ENCODE results near the gene TRIP4. TPM values are rescaled to one million over a fixed set of nuclear protein-coding genes. Genes with fewer than 3 reads are reported as not detected.

TRIP4 gene
- total and polyA plus RNA-seq, 2 donors (not counting 1 experiment from before 2014, with no cell fraction given): 13.9 to 30.2 TPM

GRCh38 chr15:64460724-64461720, 73.4 kb downstream of the TRIP4 start:
- peak overlapping the region; percentile 39 for H2AFZ ChIP-seq (ENCODE audit: low read length)
- peak overlapping the region; percentile 77 for H3K4me2 ChIP-seq (ENCODE audit: extremely low read depth, insufficient read depth, low read length)
- H3K79me2 ChIP-seq (ENCODE audit: control insufficient read depth, insufficient read depth, low read length): peaks cover 43% of the 10 kb centered on the region
- H3K27ac ChIP-seq (ENCODE audit: insufficient read depth, low read length): peak overlapping the region; percentile 56
- H3K9me3 ChIP-seq (ENCODE audit: control insufficient read depth, insufficient read depth, low read depth, low read length): no peaks in the 10 kb centered on the region
- no peaks in the 10 kb centered on the region for H3K27me3 ChIP-seq (ENCODE audit: control insufficient read depth, insufficient read depth, low read length)
- no peak for TF ChIP-seq EZH2 (IDR thresholded peaks at IDR 0.05; ENCODE audit: low read length, missing control alignments)
- TF ChIP-seq, protein P1, sequence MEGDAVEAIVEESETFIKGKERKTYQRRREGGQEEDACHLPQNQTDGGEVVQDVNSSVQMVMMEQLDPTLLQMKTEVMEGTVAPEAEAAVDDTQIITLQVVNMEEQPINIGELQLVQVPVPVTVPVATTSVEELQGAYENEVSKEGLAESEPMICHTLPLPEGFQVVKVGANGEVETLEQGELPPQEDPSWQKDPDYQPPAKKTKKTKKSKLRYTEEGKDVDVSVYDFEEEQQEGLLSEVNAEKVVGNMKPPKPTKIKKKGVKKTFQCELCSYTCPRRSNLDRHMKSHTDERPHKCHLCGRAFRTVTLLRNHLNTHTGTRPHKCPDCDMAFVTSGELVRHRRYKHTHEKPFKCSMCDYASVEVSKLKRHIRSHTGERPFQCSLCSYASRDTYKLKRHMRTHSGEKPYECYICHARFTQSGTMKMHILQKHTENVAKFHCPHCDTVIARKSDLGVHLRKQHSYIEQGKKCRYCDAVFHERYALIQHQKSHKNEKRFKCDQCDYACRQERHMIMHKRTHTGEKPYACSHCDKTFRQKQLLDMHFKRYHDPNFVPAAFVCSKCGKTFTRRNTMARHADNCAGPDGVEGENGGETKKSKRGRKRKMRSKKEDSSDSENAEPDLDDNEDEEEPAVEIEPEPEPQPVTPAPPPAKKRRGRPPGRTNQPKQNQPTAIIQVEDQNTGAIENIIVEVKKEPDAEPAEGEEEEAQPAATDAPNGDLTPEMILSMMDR (conservative IDR thresholded peaks at IDR 0.05 in 1 of 2, IDR thresholded peaks at IDR 0.05 in 1 of 2; ENCODE audit: low read depth in 1 of 2, low read length in 2 of 2): peak in 1 of 2 donors; percentile 16
- DNase-seq (ENCODE audit: low read depth in 2 of 2): peak; percentile 79 to 85
- no peaks in the 10 kb centered on the region for H3K36me3 ChIP-seq (ENCODE audit: control insufficient read depth, insufficient read depth, low read length)
- H3K9ac ChIP-seq (ENCODE audit: insufficient read depth, low read length): peak overlapping the region; percentile 59
- no peaks in the 10 kb centered on the region for H4K20me1 ChIP-seq (ENCODE audit: control insufficient read depth, extremely low read depth, insufficient read depth, low read length)
- H3K4me1 ChIP-seq (ENCODE audit: control insufficient read depth, extremely low read depth, insufficient read depth, low read length): peaks cover 2% of the 10 kb centered on the region
- peak overlapping the region; percentile 34 to 77 (median 70) for H3K4me3 ChIP-seq (replicated peaks in 1 of 4; ENCODE audit: control extremely low read depth in 1 of 4, insufficient read depth in 1 of 4, low read depth in 3 of 4, low read length in 4 of 4)

DNA sequence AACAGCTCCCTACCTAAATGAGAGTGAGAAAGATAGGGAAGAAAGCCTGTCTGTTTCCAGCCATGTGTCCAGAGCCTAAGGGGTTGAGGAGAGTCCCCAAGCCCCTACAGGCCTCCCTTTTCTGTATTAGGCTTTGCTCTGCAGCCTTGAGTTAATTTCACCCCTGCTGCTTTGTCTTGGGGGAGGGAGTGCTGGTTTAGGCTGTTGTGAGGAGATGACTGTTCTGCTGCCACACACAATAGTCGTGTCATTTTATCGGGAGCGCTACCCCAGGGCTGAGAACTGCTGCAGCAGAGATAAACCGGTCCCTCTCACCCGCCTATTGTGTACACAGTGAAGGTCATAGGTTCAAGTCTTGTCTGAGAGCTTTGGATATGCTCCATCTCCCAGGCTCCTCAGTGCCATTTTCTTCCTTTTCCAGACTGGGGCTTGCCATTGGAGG, 74.1 kb downstream of the TRIP4 start:
- Histone ChIP-seq H3K4me3 (replicated peaks in 1 of 4; ENCODE audit: control extremely low read depth in 1 of 4, insufficient read depth in 1 of 4, low read depth in 3 of 4, low read length in 4 of 4) (peak overlapping the region; percentile 34 to 77 (median 70)), H3K4me2 (ENCODE audit: extremely low read depth, insufficient read depth, low read length) (peak overlapping the region; percentile 77), H3K9ac (ENCODE audit: insufficient read depth, low read length) (no peak overlapping the region), H3K36me3 (ENCODE audit: control insufficient read depth, insufficient read depth, low read length) (no peaks in the 10 kb centered on the region), H3K27me3 (ENCODE audit: control insufficient read depth, insufficient read depth, low read length) (no peaks in the 10 kb centered on the region), H3K9me3 (ENCODE audit: control insufficient read depth, insufficient read depth, low read depth, low read length) (no peaks in the 10 kb centered on the region), H3K4me1 (ENCODE audit: control insufficient read depth, extremely low read depth, insufficient read depth, low read length) (peaks cover 2% of the 10 kb centered on the region), H4K20me1 (ENCODE audit: control insufficient read depth, extremely low read depth, insufficient read depth, low read length) (no peaks in the 10 kb centered on the region), H2AFZ (ENCODE audit: low read length) (no peak overlapping the region), H3K27ac (ENCODE audit: insufficient read depth, low read length) (peak overlapping the region; percentile 56), H3K79me2 (ENCODE audit: control insufficient read depth, insufficient read depth, low read length) (peaks cover 50% of the 10 kb centered on the region)
- peak; percentile 32 to 33 for DNase-seq (ENCODE audit: low read depth in 2 of 2)
- TF ChIP-seq, protein P1 (conservative IDR thresholded peaks at IDR 0.05 in 1 of 2, IDR thresholded peaks at IDR 0.05 in 1 of 2; ENCODE audit: low read depth in 1 of 2, low read length in 2 of 2): no peak
- TF ChIP-seq EZH2 (IDR thresholded peaks at IDR 0.05; ENCODE audit: low read length, missing control alignments): no peak

- H4K20me1 ChIP-seq (ENCODE audit: control insufficient read depth, extremely low read depth, insufficient read depth, low read length): no peaks in the 10 kb centered on the region
- peak overlapping the region; percentile 77 for H3K4me2 ChIP-seq (ENCODE audit: extremely low read depth, insufficient read depth, low read length)
- peak overlapping the region in 1 of 4 experiments; percentile 72 for H3K4me3 ChIP-seq (replicated peaks in 1 of 4; ENCODE audit: control extremely low read depth in 1 of 4, insufficient read depth in 1 of 4, low read depth in 3 of 4, low read length in 4 of 4)
- H3K9ac ChIP-seq (ENCODE audit: insufficient read depth, low read length): no peak overlapping the region
- no peaks in the 10 kb centered on the region for H3K9me3 ChIP-seq (ENCODE audit: control insufficient read depth, insufficient read depth, low read depth, low read length)
- no peak overlapping the region for H2AFZ ChIP-seq (ENCODE audit: low read length)
- no peak overlapping the region for H3K27ac ChIP-seq (ENCODE audit: insufficient read depth, low read length)
- H3K27me3 ChIP-seq (ENCODE audit: control insufficient read depth, insufficient read depth, low read length): no peaks in the 10 kb centered on the region
- H3K79me2 ChIP-seq (ENCODE audit: control insufficient read depth, insufficient read depth, low read length): peaks cover 56% of the 10 kb centered on the region
- H3K36me3 ChIP-seq (ENCODE audit: control insufficient read depth, insufficient read depth, low read length): no peaks in the 10 kb centered on the region
- TF ChIP-seq, protein P1 (conservative IDR thresholded peaks at IDR 0.05 in 1 of 2, IDR thresholded peaks at IDR 0.05 in 1 of 2; ENCODE audit: low read depth in 1 of 2, low read length in 2 of 2): no peak
- no peak for TF ChIP-seq EZH2 (IDR thresholded peaks at IDR 0.05; ENCODE audit: low read length, missing control alignments)
- DNase-seq (ENCODE audit: low read depth in 2 of 2): no peak
- peaks cover 2% of the 10 kb centered on the region for H3K4me1 ChIP-seq (ENCODE audit: control insufficient read depth, extremely low read depth, insufficient read depth, low read length)
These were observed 74.9 kb downstream of the TRIP4 start for GRCh38 chr15:64462492-64462891.

All from fibroblast of lung (primary cell).